Skeletal muscle satellite cell (primary cell): ENCODE data around the gene PREX1.

Experiments used
- H3K27me3 ChIP-seq: 2 replicates; pipeline ENCODE4 v1.7.0; 2013; ENCODE audit warnings: low read length; ENCODE audit not compliant: control insufficient read depth, insufficient read depth
- H3K36me3 ChIP-seq: 2 replicates; pipeline ENCODE4 v1.7.0; 2013; ENCODE audit warnings: mild to moderate bottlenecking, control low read depth, low read length; ENCODE audit not compliant: insufficient read depth
- H3K4me1 ChIP-seq: 2 replicates; pipeline ENCODE4 v1.7.0; 2013; ENCODE audit warnings: low read length; ENCODE audit not compliant: control insufficient read depth, insufficient read depth
- H3K4me2 ChIP-seq: 2 replicates; pipeline ENCODE4 v1.7.0; 2013; ENCODE audit warnings: mild to moderate bottlenecking, low read length
- H3K4me3 ChIP-seq: 2 replicates; pipeline ENCODE4 v1.7.0; 2013; ENCODE audit warnings: low read length
- H3K9ac ChIP-seq: 2 replicates; pipeline ENCODE4 v1.7.0; 2013; ENCODE audit warnings: mild to moderate bottlenecking, low read depth, low read length, moderate library complexity
- H3K9me3 ChIP-seq: replicated peaks from 2 replicates; pipeline ENCODE4 v1.7.0; 2013; ENCODE audit warnings: mild to moderate bottlenecking, control low read depth, low read length

The PREX1 gene

DNA sequence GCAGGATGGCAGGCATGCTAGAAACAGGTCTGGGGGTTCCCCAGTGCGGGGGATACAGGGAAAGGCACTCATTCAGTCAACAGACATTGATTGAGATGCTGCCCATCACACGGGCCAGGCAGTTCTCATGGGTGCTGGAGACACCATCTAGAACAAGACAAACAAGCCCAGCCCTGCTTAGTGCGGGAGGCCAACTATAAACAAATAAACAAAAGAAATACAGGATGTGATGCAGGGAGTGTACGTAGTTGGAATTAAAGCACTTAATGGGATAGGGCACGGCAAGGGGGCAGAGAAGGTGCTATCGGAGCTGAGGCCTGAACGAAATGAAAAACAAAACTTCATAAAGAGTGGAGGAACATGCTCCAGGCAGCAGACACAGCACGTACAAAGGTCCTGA, 169.3 kb downstream of the PREX1 start:
- H3K9me3 ChIP-seq, result no peaks in the 10 kb centered on the region
- H3K4me1 ChIP-seq, result peaks cover 4% of the 10 kb centered on the region
- no peaks in the 10 kb centered on the region for H3K27me3 ChIP-seq
- no peak overlapping the region for H3K4me3 ChIP-seq
- no peak overlapping the region for H3K4me2 ChIP-seq
- H3K9ac ChIP-seq, result no peak overlapping the region
- H3K36me3 ChIP-seq, result no peaks in the 10 kb centered on the region

- no peak overlapping the region for H3K4me2 ChIP-seq
- H3K4me3 ChIP-seq, result no peak overlapping the region
- no peaks in the 10 kb centered on the region for H3K9me3 ChIP-seq
- H3K27me3 ChIP-seq, result no peaks in the 10 kb centered on the region
- peaks cover 4% of the 10 kb centered on the region for H3K4me1 ChIP-seq
- H3K9ac ChIP-seq, result no peak overlapping the region
- H3K36me3 ChIP-seq, result no peaks in the 10 kb centered on the region
Measured at GRCh38 chr20:48658198-48658476, 169.7 kb downstream of the PREX1 start.

DNA sequence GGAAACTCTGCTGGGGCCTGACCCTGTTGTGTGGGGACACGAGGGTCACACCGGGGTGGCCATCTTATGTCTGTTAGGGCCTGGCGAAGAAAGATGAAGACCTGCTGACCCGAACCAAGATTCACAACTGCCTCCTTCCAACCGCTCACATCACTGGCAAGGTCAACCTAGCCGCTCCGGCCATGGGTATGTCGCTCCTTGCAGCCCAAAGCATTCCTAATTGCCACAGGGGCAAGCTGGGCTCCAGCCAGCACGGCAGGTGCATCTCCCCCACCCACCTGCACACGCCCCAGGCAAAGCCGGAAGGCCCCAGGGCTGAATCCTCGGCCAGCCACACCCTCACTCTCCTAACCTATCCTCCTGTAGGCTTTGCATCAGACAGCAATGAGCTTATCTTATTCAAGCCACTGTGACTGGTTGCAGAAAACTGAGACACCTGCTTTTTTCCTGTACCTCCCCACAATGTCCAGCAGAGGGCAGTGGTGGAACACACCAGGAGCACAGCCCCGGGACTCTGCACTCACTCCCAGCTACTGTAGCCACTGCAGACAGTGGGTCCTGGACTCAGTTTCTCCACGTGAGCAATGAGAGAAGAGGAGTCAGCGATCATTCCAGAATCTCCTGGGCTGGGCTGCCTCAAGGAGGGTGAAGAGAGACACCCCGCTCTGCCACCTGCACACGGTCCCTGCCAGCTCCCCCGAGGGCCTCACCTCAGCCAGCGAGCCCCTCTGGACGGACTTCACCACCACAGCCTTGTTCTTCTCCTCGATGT, 170.2 kb downstream of the PREX1 start:
- H3K36me3 ChIP-seq, result peaks cover 3% of the 10 kb centered on the region
- no peak overlapping the region for H3K4me2 ChIP-seq
- no peak overlapping the region for H3K9ac ChIP-seq
- H3K27me3 ChIP-seq, result no peaks in the 10 kb centered on the region
- H3K4me3 ChIP-seq, result no peak overlapping the region
- no peaks in the 10 kb centered on the region for H3K9me3 ChIP-seq
- H3K4me1 ChIP-seq, result peaks cover 4% of the 10 kb centered on the region

GRCh38 chr20:48656661-48657211, 171.1 kb downstream of the PREX1 start:
- peaks cover 4% of the 10 kb centered on the region for H3K4me1 ChIP-seq
- H3K4me3 ChIP-seq, result no peak overlapping the region
- H3K9ac ChIP-seq, result no peak overlapping the region
- H3K9me3 ChIP-seq, result no peaks in the 10 kb centered on the region
- H3K4me2 ChIP-seq, result no peak overlapping the region
- no peaks in the 10 kb centered on the region for H3K27me3 ChIP-seq
- H3K36me3 ChIP-seq, result peaks cover 4% of the 10 kb centered on the region

DNA sequence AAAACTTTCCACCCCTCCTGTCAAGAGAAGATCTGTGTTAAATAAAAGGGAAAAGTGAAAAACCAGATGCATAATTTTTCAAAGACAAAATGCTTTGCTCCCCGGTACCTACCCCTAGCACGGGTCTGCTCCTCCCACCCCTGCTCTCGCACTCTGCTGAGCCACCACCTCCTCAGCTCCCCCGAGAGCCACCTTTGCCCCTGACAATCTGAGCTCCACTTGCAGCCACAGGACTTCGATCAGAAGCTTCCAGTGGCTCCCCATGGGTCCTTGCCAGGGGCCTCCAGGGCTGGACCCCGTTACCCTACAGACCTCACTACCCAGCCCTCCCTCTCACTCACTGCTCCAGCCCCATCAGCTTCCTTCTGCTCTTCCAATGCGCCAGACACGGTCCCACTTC, 171.7 kb downstream of the PREX1 start:
- Histone ChIP-seq H3K9ac (no peak overlapping the region), H3K9me3 (no peaks in the 10 kb centered on the region), H3K4me3 (no peak overlapping the region), H3K4me1 (peaks cover 4% of the 10 kb centered on the region), H3K4me2 (no peak overlapping the region), H3K36me3 (peaks cover 4% of the 10 kb centered on the region), H3K27me3 (no peaks in the 10 kb centered on the region)

GRCh38 chr20:48653706-48654051, 174.1 kb downstream of the PREX1 start:
- H3K9ac ChIP-seq, result no peak overlapping the region
- H3K4me1 ChIP-seq, result no peaks in the 10 kb centered on the region
- H3K36me3 ChIP-seq, result peaks cover 4% of the 10 kb centered on the region

DNA sequence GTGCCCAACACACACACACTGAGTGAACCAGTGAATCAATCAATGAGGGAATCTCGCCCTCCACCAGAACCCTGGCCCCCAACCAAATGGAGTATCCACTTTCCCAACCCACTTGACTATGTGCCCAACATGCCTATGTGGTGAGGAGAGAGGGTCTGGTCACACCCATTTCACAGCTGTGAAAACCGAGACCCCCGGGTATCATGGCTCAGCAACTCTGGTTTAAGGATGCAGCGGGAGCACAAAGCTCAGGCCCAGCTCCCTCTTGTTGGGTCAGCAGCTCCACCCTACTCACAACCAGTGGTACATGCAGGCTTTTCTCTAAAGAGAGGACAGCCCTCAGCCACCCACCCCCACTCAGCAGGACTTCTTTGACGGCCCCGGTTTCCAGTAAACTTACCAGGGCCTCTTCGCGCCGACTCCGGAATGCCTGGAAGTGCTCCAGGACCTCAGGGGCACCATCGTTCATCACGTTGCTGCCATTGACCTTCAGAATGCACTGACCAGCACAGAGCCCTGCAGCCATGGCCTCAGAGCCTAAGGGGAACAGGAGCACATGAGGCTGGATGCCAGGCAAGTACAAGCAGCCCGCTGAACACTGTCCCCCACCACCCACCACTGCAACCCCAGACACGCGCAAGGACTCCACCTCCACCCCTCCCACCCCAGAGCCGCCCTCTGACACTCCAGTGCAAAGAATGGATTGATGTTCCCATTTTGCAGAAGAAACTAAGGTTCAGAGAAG, 174.7 kb downstream of the PREX1 start:
- H3K36me3 ChIP-seq, result peaks cover 4% of the 10 kb centered on the region
- H3K27me3 ChIP-seq, result no peaks in the 10 kb centered on the region
- no peak overlapping the region for H3K4me3 ChIP-seq
- H3K9me3 ChIP-seq, result no peaks in the 10 kb centered on the region
- H3K4me2 ChIP-seq, result no peak overlapping the region
- no peaks in the 10 kb centered on the region for H3K4me1 ChIP-seq
- H3K9ac ChIP-seq, result no peak overlapping the region

More at GRCh38 chr20:48653706-48654051, 174.1 kb downstream of the PREX1 start:
- Histone ChIP-seq H3K4me2 (no peak overlapping the region), H3K4me3 (no peak overlapping the region), H3K9me3 (no peaks in the 10 kb centered on the region), H3K27me3 (no peaks in the 10 kb centered on the region)

DNA sequence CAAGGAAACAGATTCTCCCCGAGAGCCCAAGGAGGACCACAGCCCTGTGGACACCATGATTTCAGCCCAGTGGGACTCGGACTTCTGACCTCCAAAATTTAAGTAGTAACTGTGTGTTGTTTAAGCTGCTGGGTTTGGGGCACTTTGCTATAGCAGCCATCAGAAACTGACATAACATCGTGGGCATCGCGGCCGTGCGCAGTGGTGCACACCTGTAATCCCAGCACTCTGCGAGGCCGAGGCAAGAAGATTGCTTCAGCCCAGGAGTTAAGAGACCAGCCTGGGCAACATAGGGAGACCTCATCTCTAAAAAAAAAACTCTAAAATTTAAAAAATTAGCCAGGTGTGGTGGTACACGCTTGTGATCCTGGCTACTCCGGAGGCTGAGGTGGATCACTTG, 175.8 kb downstream of the PREX1 start:
- Histone ChIP-seq H3K27me3 (no peaks in the 10 kb centered on the region), H3K4me2 (no peak overlapping the region), H3K4me3 (no peak overlapping the region), H3K9ac (no peak overlapping the region), H3K9me3 (no peaks in the 10 kb centered on the region), H3K36me3 (peaks cover 4% of the 10 kb centered on the region), H3K4me1 (no peaks in the 10 kb centered on the region)

DNA sequence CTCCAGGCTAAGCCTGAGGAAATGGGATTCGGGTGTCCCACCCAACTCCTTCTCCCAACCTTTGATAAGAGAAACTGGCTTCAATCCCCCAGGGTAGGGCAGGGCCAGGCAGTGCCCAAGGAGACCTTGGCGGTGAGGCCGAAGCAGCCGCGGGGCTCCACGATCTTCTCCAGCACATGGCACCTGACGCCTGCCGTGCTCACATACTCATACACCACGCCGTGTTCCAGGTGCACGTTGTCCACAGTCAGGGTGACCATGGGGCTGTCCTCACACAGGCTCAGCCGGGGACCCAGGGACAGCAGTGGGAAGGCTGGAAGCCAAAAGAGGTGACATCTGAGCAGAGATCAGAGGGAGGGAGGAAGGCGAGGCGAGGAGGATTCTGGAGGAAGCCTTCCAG, 176.5 kb downstream of the PREX1 start:
- H3K9me3 ChIP-seq, result no peaks in the 10 kb centered on the region
- H3K36me3 ChIP-seq, result peaks cover 4% of the 10 kb centered on the region
- H3K4me1 ChIP-seq, result no peaks in the 10 kb centered on the region
- H3K9ac ChIP-seq, result no peak overlapping the region
- no peak overlapping the region for H3K4me3 ChIP-seq
- H3K4me2 ChIP-seq, result no peak overlapping the region
- no peaks in the 10 kb centered on the region for H3K27me3 ChIP-seq

DNA sequence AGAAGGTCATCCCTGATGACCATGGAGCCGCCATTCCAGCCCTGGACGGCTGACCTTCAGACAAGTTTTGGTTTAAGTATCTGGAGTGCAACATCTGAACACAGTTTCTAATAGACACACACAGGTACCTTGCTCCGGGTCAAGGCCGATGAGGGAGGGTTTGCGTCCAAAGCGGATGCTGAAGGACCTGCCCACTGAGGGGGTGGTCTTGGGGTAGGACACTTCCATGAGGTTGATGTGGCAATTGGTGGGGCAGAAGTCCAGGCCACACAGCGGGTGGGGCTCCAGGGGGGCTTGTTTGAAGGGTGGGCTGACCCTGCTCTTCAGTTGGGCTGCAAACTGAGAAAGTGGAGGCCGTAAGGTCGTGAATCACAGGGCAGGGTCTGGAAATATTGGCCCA, 177.9 kb downstream of the PREX1 start:
- H3K36me3 ChIP-seq, result peaks cover 4% of the 10 kb centered on the region
- no peaks in the 10 kb centered on the region for H3K27me3 ChIP-seq
- H3K4me2 ChIP-seq, result no peak overlapping the region
- no peak overlapping the region for H3K9ac ChIP-seq
- no peaks in the 10 kb centered on the region for H3K4me1 ChIP-seq
- no peak overlapping the region for H3K4me3 ChIP-seq
- H3K9me3 ChIP-seq, result no peaks in the 10 kb centered on the region

- Histone ChIP-seq H3K9me3 (no peaks in the 10 kb centered on the region), H3K4me1 (no peaks in the 10 kb centered on the region), H3K36me3 (peaks cover 4% of the 10 kb centered on the region), H3K4me2 (no peak overlapping the region), H3K9ac (no peak overlapping the region), H3K27me3 (no peaks in the 10 kb centered on the region), H3K4me3 (no peak overlapping the region)
Measured at GRCh38 chr20:48649104-48649626, 178.6 kb downstream of the PREX1 start.
